NCI-H526 treated with DMSO at 0.1 percent for 48 hours (cell line): ENCODE data around the gene ACIN1.
"Not testable (repeated sequence)": the region's sequence is repeated elsewhere in the genome, so short reads cannot be mapped to it uniquely, and the experiment has no call there.

ENCODE experiments used
- DNase-seq: peaks from one replicate; lab custom pipeline; 2025; lab: John Stamatoyannopoulos, UW

The ACIN1 gene

DNA sequence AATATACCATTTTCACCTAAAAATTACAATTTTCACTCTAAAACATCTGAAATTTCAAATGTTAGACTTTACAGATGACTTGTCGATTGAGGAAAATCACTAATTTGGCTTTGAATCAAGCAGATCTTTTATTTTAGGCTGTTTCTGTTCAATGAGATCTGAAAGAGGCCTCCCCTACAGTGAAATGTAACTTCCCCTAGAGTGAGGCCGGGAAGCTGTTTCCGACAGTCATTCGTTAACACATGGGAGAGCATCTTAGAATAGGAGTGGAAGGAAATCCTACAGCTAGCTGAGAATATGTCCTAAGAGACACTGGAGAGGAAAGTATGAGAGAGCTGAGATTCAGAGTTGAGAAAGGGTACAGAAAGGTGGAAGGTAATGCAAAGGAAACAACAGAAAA lies 79.3 kb downstream of the ACIN1 start:
- no peak for DNase-seq

DNA sequence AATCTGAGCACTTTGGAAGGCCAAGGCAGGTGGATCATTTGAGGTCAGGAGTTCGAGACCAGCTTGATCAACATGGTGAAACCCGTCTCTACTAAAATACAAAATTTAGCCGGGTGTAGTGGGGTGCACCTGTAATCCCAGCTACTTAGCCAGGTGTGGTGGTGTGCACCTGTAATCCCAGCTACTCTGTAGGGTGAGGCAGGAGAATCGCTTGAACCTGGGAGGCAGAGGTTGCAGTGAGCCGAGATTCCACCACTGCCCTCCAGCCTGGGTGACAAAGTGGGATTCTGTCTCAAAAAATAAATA lies 81.2 kb downstream of the ACIN1 start:
- DNase-seq = not testable (repeated sequence)

DNA sequence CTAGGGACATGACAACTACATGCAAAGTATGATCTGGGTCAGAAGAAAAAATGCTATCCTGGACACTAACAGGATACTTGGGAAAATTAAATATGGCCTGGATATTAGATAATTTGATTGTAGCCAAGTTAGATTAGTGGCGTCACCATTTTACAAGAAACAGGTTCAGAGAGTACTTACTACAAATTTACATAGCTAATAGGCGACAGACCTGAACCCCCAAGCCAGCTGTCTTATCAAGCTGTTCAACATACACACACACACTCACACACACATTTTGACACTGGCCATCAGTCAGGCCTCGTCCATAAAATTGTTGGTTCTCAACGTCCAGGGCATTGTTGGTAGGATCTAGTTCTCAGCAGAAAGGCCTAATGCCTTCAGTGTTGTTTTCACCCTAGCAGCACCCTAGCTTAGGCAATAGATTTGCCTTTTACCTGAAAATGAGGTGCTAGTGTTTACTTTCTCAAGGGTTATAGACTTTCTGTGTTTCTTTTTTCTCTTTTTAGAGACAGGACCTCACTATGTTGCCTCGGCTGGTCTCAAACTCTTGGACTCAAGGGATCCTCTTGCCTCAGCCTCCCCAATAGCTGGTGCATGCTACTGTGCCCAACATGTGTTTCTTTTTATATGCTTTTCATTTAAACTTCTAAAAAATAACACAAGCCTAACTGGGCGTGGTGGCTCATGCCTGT lies 81.7 kb downstream of the ACIN1 start:
- DNase-seq = no peak

DNA sequence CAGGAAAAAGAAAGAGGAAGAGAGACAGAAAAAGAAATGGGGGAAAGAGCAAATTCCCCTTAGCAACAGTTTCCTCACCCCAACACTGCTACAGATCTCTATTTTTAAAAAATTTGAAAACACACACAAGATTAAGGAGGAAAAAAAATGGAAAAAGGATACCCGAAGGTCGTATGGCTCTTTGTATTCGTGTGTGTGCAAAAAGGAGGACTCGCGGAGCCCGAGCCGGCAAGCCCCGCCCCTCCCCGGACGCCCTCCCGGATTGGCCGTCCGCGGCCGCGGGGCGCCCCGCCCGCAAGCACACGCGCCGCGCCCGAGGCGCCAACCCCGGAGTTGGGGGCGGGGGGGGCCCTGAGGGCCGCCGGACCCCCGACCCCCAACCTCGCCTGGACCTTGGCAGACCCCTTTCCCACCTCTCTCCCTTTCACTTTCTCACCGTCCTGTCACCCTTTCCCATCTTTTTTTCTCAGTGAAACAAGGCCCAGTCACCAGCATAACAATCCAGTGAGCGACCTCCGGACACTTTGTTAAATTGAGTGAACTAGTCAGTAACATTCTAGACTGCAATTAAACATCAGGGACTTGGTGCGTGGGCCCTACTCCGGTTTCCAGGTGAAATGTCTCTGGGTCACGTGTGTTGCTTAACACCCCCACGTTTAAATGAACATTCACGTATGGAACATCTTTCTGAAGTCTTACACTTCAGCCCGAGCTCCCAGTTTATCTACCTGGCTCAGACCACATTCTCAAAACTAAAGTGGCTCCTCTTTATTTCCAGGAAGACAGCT lies 84.8 kb downstream of the ACIN1 start, which contains the start of gene C14orf93:
Gene C14orf93 (minus strand): TSS at position 205 of the 788 bp plus-strand sequence. CDS start 11,120 bp downstream, outside the sequence.
- DNase-seq = peak; percentile 64

DNA sequence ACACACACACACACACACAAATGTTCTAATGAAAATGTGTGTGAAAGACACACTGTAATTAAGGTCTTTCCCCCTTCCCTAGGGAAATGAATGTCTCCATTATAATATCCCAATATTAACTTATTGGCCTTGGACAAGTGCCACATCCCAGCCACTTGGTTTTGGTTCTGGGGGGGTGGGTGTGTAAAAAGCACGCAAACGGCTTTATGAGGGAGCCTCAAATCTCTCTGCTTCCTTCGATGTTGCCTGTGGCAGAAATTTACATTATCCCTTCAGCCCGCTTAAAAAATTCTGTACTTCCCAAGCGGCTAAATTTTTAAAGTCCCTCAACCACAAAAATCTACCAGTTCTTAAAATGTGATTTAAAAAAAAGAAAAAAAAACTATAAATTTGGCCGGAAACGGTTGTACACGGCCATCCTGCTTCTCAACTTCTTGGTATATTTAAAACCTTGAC lies 85.4 kb downstream of the ACIN1 start:
- DNase-seq = no peak

DNA sequence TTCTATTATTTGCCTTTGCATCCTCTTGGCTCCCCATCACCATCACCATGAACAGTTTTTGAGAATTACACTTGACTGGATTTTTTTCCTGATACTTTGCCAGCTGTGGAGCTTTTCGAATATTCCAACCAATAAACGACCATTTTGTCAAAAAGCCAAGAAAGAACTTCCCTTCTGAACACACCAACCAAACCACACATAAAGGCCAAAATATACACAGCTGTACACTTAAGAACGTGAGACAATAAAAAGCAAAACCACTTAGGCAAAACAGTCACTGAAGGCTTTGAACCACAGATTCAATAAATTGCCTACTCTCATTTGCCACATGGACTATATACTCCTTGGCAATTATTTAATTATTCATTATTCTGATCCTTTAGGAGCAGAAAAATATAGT lies 86.1 kb downstream of the ACIN1 start:
- peak; percentile 18 for DNase-seq
